Stomach smooth muscle (tissue), 2 donors: ENCODE data around the gene CCDC142.

Source experiments
- H3K27ac ChIP-seq: one replicate; pipeline ENCODE4 v1.7.0; 2013; ENCODE audit warnings: mild to moderate bottlenecking, low read length, inconsistent platforms
- H3K27me3 ChIP-seq, 2 donors: one replicate each; pipeline ENCODE4 v1.7.0; 2013; ENCODE audit warnings: low read length in 2 of 2; ENCODE audit not compliant: insufficient read depth in 2 of 2, control insufficient read depth in 1 of 2
- H3K36me3 ChIP-seq, 2 donors: one replicate each; pipeline ENCODE4 v1.7.0; 2013; ENCODE audit warnings: low read length in 2 of 2; ENCODE audit not compliant: control insufficient read depth in 2 of 2, insufficient read depth in 2 of 2
- H3K4me1 ChIP-seq: one replicate; pipeline ENCODE4 v1.7.0; 2013; ENCODE audit warnings: low read length; ENCODE audit not compliant: control insufficient read depth, insufficient read depth
- H3K4me3 ChIP-seq, 2 donors: one replicate each; pipeline ENCODE4 v1.7.0; 2013; ENCODE audit warnings: low read length in 2 of 2
- H3K9ac ChIP-seq, 2 donors: one replicate each; pipeline ENCODE4 v1.7.0; 2013; ENCODE audit warnings: low read length in 2 of 2, mild to moderate bottlenecking in 1 of 2
- H3K9me3 ChIP-seq, 2 donors: one replicate each; pipeline ENCODE4 v1.7.0; 2013; ENCODE audit warnings: low read length in 2 of 2; ENCODE audit not compliant: control insufficient read depth in 2 of 2
- donor health status: healthy.
- donor health status: Pancreatic carcinoma.

CCDC142 gene

GRCh38 chr2:74424139-74424992 is 58.4 kb downstream of the CCDC142 start:
- peaks cover 16 to 27% of the 10 kb centered on the region in 2 donors for H3K36me3 ChIP-seq
- peaks cover 12% of the 10 kb centered on the region for H3K4me1 ChIP-seq
- H3K4me3 ChIP-seq = no peak overlapping the region
- H3K27ac ChIP-seq = no peak overlapping the region
- H3K27me3 ChIP-seq = no peaks in the 10 kb centered on the region
- H3K9ac ChIP-seq = no peak overlapping the region
- no peaks in the 10 kb centered on the region for H3K9me3 ChIP-seq
